Measurements from ENCODE around the gene GHRHR. TPM values are rescaled to one million over a fixed set of nuclear protein-coding genes. Genes with fewer than 3 reads are reported as not detected.

Gene GHRHR
- total RNA-seq, 1 experiment from 2014 or later, result not detected

DNA sequence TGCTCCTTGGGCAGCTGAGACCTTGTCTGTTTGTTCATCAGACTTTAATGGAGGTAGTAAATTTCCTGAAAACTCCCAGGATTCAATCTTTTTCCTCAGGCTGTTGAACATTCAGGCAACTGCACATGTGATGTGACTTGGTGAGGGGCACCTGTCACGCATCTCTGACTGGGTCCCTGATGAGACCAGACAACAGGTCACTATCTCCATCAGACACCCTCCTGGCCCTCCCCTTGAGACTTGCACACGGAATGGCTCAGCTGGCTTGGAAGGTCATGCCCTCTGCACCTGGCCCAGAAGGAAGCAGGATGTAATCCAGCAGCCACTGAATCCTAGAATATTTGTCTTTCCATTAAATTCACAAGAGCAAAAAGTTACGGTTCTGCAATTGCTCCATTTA, 36.2 kb upstream of the GHRHR start:
- DNase-seq (ENCODE audit: low read depth), result no peak

DNA sequence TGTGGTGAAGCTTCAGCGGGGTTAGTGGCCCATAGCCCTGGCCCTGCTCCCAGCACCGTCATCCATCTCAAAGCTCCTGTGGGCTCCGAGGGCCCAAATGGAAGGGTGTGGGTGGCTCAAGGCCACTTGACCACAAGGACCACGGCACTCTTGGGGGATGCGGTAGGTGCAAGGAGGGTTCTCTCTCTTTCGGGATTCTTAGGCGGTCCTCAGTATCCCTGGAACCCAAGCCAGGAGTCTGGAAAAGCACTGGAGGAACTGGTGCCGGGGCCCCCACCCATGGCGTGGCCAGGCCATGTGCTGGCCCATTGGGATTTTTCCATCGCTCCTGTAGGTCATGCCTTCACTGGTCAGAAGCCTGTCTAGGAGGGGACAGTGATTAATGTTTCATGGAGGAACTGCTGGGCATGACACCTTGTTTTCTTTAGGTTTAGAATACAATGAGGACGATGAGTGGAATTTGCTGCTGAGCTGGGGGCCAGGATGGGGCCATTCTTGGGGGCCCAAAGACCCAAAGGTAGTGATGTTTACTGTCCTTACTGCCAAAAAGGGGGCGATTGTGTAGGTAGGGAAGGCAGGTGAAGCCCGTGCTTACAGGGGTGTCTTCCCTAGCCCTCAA, 35.4 kb upstream of the GHRHR start:
- DNase-seq (ENCODE audit: low read depth), result no peak

DNA sequence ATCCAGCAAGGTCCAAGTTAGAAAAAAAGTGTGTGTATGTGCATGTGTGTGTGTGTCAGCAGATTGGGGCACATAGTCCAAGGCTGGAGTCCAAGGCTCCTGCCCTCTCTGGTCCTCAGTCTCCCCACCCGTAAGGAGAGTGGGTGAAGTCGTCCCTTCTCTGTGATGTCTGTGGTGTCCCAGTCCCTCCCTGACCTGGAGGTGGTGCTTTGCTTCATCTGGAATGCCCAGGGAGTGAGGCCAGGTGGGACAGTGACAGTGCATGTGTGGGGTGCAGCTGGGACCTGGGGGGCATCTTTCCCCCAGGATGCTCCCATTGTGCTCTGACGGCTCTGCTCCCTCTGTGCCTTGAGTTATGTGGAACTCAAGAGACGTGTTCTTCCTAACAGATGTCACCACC, 34.1 kb upstream of the GHRHR start:
- DNase-seq (ENCODE audit: low read depth), result no peak

DNA sequence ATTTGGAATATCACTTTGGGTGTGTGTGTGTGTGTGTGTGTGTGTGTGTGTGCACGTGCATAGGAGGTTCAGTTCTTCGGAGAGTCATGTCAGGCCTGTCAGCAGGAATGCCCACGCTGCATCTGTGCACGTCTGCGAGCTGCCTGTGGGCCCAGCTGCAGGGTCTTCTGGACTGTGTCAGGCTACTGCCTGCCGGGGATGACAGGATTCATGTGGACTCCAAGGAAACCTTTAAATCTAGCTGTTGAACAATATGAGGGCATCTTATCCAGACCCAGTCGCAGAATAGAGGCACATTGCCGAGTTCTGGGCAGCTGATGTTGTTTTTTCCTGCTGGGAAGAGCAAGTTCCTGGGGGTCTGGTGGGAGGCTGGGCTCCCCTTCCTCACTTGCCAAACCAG, 33.1 kb upstream of the GHRHR start:
- no peak for DNase-seq (ENCODE audit: low read depth)

DNA sequence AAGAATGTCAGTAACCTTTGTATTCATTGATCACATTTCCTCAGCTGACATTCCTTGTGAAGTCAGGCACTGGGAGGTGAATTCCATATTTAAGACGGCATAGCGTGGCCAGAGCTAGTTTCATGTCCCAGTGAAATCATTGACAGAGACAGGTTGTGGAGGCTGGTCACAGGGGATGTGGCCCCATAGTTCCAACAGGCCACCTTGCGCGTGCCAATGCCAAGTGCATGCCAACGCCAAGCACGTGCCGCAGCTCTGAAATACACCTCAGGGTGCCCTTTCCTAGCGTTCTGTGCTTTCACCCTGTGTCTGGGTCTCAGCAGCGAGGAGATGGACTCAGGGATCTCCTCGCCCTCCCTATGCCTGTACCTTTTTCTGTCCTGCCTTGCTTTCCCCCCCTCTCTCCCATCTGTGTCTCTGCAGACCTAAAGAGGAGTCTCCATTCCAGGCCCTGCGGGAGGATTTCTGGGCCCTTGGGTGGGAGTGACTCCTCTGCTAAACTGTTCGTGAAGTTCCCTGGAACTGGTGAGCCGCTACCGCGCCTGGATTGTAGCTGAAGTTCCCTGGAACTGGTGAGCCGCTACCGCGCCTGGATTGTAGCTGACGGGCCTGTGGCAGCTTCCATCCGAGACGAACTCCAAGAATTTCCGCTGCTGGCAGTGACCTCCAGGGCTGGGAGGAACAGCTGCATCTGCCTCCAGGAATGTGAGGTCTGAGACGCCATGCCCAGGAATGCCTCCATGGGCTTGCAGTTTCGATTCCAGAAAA, 32.4 kb upstream of the GHRHR start:
- no peak for DNase-seq (ENCODE audit: low read depth)

DNA sequence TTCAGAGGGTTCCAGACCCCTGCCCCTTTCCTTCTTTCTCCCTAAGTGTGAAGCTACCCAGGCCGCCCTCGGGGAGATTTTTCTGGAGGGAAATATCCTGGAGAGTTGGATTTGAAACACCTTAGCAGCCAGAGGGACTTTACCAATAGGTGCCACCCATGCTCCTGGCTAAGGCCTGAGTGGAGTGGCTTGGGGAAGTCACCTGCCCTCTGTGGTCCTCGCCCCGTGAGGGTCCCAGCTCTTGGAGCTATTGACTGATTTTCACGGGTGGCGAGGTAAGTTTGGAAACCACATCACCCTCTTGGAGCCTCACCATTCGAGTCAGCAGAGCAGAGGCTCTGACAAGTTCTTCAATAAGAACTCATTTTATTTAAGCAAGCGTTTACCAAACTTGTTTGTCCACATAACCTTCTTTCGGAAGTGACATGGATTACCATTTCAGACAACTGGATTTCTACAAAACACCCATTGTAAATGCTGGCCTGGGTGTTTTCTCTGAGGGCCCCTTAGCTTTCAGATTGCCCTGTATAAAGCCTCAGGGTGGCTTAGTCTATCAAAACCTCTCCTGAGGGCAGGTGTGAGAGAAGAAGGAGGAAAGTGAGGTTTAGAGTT, 31.7 kb upstream of the GHRHR start:
- DNase-seq (ENCODE audit: low read depth), result no peak

DNA sequence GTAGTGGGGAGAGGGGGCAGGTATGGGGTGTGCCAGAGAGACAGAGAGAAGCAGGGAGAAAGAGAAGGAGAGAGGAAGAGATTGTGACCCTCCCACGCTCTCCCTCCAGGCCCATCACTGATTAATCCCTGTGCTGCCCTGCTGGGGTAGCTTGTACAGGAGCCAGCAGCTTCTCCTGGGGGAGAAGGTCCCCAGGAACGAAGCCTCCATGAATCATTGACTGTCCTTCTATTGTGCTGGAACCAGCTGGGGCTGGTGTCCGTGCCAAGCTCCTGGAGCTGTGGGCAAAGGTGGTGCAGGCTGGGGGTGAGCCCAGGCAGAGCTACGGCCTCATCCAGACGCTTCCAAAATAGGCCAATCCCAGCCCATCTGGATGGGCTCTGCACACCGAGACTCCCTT, 31.2 kb upstream of the GHRHR start:
- DNase-seq (ENCODE audit: low read depth), result no peak

DNA sequence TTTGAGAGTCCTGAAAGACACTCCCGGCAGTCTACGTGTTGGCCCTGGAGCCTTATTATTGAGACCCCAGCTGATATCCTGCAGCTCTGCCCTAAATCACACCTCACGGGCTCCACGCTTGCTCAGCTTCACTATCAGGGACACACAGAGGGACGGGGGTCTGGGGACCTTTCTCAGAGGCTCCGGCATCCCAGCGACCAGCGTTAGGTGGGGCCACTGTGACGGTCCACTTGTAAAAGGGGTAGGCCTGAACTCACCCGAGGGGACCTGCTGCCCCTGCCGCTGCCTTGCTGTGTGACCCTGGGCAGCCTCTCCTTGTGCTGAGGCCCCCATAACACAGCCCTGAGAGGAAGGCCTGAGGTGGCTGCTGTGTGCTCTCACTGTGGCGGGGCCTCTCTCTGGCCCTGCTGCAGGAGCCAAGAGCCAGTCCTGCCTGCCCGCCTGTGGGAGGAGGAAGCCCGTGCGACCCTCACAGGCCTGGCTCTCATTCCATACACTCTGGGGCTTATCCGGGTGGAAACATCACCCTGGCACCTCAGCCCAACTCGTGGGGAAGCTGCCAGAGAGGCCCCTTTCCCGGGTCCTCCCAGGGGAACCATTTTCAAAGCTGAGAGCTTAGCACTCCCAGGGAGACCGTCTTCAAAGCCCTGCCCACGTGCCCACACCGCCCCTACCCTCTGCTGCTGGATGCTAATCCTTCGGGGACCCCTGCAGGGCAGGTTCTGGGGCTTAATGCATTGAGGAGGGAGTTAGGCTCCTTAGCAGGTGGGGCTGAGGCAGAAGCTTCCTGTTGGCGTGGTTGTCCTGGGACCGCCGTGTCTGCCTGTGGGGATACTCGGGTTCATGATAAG, 30.4 kb upstream of the GHRHR start:
- DNase-seq (ENCODE audit: low read depth), result no peak

DNA sequence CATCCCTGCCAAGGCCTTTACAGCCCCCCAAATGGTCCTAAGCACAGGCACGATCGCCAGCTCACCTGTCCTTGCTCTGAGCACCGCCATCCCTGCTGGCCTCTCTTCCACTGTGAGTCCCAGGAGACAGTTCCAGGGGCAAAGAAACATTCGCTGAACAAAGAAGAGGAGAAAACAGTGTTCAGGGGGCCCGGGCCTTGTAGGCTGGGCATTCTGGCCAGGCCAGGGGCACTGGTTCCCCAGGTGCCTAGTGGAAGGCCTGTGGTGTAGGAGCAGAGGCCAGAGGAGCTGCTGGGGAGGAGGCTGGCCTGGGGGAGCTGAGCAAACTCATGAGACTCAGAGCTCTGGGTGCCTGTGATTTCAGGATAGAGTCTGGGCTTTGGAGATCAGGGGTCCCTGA, 29.5 kb upstream of the GHRHR start:
- no peak for DNase-seq (ENCODE audit: low read depth)

DNA sequence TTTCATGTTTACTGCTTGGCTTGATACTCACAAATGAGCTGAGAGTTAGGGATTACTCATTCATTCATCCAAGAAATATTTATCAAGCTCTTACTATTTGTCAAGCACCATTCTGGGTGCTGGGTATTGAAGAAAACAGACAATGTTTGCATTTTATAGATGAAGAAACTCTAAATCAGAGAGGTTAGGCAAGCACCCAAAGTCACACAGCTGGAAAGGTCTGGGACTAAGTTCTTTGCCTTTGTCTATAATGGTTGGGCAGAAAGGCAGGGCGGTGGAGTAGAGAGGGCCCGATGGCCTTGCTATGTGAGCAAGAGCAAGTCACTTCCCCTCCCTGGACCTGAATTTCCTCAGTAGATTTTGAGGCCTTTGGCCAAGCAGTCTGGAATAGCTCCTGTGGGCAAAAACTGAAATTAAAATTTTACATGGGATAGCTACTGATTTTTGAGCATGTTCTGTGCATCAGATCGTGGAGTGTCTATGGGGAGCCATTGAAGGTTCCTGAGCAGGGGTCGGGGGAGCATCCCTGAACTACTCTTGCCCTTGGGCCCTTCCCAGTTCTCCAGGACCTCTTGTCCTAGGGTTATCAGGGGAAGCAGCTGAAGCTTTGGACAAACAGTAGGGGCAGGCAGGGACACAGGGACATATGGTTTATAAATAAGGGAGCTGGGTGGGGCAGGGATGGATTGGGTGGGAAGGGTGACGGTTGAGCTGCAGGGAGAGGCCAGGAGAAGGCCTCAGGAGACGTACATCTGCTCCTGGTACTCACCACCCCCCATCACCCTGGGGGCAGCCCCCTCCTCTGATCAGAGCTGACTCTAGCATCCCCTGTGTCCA, 28.8 kb upstream of the GHRHR start:
- no peak for DNase-seq (ENCODE audit: low read depth)

DNA sequence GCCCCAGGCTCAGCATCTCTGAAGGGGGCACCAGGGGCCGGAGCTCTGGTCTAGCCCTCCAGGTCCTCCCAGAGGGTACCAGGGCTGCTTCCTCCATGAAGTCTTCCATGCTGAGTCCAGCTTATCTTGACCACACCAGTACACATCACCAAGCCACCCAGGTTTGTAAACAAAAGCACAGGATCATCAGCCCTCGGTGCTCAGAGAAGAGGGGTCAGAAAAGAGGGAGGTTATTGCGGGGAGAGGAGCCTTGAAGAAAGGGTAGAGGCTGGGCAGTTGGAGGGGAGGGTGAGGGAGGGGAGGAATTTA, 28.2 kb upstream of the GHRHR start:
- no peak for DNase-seq (ENCODE audit: low read depth)

DNA sequence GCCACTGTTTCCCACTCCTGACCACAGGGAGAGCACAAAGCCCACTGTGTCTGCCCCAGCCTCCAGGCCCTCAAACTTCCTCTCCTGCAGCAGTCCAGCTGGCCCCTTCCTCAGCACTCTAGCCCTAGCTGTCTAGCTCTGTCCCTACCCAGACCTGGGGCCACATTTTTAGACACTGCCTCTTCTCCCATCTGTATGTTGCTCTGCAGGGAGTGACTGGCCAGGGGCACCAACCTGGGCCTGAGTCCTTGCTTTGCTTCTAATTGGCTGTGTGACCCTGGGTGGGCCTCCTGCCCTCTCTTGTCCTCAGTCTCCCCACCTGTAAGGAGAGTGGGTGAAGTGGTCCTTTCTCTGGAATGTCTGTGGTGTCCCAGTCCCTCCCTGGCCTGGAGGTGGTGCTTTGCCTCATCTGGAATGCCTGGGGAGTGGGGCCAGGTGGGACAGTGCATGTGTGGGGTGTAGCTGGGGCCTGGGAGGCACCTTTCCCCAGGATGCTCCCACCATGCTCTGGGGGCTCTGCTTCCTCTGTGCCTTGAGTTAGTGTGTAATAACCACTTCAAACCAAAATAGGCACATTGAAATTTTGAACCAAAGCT, 27.0 kb upstream of the GHRHR start:
- DNase-seq (ENCODE audit: low read depth), result no peak

DNA sequence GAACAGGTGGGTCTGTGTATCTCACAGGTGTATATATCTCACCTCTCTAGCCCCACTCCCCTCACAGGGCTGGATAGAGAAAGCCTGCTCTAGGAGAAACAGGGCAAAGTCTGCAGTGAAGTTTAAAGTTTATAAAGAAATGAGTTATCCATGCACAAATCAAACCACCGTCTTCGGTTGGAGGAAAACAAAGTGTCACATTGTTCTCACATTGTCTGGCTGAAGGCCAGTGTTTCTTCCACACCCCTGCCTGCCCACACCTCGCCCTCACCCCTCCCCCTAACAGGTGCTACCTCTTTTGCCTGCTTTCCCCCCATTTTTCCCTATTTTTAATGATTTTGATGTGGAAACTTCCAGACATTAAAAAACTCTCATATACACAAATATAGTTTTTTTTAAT, 26.3 kb upstream of the GHRHR start:
- DNase-seq (ENCODE audit: low read depth), result no peak

DNA sequence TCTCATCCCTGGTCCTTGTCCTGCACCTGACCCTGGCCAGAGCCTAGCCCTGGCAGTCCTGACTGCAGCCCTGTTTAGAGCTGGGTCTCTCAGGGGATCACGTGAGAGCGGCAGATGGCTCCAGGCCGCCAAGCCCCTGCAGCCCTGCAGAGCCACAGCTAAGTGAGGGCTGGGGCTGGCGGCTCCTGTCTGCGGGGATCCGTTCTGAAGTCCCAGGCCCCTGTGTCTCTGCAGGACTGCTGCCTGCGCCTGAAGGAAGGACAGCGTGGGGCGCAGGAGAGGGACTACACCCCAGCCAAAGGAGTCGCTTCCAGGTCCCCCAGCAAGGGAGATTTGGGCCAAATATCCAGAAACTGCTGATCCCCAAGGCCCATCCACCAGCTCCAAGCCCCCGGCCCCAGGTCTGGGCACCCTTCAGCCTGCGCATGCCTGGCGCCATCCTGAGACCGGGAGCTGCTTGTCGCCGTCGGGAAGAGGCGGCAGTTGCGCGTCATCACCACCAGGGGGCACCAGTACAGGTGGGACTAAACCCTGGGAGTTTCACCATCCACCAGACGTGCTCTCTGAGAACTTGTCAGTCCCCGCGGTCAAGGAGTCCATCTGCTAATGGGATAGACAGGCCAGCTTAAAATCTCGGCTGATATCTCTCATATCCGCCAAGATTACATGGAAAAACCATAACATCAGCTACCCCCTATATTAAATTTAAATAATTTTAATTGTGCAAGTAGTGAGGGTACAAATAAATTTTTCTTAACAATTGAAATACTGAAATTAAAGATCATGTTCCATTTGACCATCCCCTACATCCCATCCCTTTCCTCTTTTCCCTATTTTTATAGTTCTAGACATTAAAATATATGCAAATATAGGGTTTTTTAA, 25.1 kb upstream of the GHRHR start:
- DNase-seq (ENCODE audit: low read depth), result peak; percentile 66

DNA sequence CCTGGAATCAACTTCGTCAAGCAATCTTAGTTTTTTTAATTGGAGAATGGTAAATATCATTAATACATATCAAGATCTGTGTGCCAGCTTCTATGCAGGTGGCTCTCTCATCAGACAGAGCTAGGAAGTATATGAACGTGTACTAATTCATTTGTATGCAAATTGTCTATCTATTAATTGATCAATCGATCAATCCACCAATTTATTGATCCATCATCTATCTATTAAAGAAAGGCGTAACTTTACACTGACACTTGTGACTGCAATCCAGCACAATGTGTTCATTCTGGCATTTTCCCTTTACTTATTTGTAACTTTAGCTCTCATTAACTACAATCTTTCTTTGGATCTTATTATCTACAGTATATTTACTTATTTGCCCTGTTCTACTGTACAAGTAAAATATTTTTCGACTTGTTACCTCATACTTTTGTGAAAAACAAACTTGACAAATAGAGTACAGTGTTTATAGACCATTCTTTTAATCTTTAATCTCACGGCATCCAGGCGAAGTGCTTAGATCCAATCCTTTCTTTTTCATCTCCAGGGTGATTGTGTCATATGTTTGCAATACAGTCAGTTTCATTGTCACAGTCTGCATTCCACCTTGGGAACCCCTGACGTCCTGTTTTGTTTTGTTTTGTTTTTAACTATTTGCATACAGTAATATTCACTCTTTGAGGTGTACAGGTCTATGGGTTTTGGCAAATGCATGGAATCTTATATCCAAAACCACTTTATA, 22.0 kb upstream of the GHRHR start:
- DNase-seq (ENCODE audit: low read depth), result no peak

DNA sequence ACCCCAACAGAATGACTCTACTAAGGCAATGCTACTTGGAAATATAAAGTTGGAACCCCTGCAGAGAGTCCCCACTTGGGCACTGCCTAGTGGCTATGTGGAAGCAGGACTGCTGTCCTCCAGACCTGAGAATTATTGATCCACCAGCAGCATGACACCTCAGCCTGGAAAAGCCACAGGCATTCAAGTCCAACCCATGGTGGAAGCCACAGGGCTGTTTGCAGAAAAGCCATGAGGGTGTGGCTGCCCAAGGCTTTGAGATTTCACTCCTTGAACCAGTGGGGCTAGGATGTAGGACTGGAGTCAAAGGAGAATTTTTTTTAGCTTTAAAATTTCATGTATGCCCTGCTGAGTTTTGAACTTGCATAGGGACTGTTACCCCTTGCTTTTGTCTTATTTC, 13.6 kb upstream of the GHRHR start:
- no peak for DNase-seq (ENCODE audit: low read depth)

DNA sequence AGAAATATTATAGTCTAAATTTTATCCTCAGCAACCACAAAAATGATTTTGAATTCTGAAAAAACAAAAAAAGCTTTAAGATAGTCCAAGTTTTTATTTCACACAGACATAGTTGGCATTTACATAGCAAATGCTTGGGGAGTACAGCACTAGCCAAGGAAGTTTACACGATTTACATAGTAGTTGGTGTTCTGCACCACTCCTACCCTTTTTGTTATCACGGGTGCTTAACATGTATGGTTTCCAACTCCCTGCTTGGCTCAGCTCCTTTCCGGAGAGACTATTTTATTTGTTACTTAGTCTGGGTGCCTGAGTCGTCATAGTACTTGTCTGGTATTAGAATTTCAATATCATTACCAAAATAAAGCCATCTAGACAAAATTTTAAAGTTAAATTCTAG, 8.8 kb upstream of the GHRHR start:
- no peak for DNase-seq (ENCODE audit: low read depth)

DNA sequence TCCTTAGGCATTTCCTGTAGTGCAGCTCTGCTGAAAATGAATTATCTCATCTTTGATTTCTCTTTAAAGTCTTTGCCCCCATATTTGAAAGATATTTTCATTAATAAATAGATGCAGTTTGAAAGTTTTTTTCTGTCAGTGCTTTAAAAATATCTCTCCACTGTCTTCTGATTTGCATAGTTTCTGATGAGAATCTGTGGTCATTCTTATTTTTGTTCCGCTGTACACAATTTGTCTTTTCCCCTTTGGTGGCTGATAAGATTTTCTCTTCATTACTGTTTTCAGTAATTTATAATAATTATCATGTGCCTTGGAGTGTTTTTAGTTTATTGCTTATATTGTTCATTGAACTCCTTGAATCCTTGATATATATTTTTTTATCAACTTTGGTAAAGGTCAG, 7.0 kb upstream of the GHRHR start:
- no peak for DNase-seq (ENCODE audit: low read depth)

DNA sequence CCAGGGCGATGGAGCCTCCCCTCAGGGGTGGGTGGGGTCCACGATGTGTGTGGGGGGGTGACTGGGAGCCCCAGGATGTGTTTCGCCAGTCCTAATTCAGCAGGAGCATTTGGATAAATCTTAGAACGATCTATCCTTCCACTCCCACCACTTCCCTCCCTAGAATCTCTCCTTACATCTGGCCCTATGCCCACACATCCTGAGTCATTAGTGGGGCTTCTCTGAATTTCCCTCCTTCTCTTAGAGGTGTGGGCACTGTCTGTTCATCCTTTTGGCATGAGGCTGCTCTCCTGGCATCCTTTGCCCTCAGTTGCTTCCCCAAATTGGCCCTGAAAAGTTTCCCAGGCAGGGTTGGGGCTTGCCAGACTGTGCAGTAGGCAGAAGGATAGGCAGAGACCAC, 1.6 kb downstream of the GHRHR start:
- DNase-seq (ENCODE audit: low read depth), result no peak
